GM19467 (cell line): ENCODE measurements around the gene VPS37D.
"Not testable (repeated sequence)": the region's sequence is repeated elsewhere in the genome, so short reads cannot be mapped to it uniquely, and the experiment has no call there.

Source experiments
- ATAC-seq: cut with Tn5 transposase; IDR thresholded peaks from one replicate; pipeline ENCODE4 v1.9.1; 2021; ENCODE audit warnings: mild to moderate bottlenecking, moderate library complexity; ENCODE audit not compliant: unreplicated experiment

VPS37D gene

GRCh38 chr7:73704640-73705550, 37.3 kb downstream of the VPS37D start:
- ATAC-seq = no peak

GRCh38 chr7:73705551-73705920, 37.9 kb downstream of the VPS37D start:
- ATAC-seq = no peak

- ATAC-seq = no peak
Observed at GRCh38 chr7:73706126-73707044, 38.8 kb downstream of the VPS37D start.

- no peak for ATAC-seq
Observed at GRCh38 chr7:73707045-73707631, 39.5 kb downstream of the VPS37D start.

- ATAC-seq = no peak
Observed at GRCh38 chr7:73708961-73709549, 41.4 kb downstream of the VPS37D start.

GRCh38 chr7:73712773-73713172, 45.1 kb downstream of the VPS37D start:
- no peak for ATAC-seq

- not testable (repeated sequence) for ATAC-seq
Observed at GRCh38 chr7:73713319-73713718, 45.7 kb downstream of the VPS37D start.

GRCh38 chr7:73715648-73716317, 48.2 kb downstream of the VPS37D start:
- no peak for ATAC-seq

GRCh38 chr7:73716318-73716890, 48.8 kb downstream of the VPS37D start:
- no peak for ATAC-seq

GRCh38 chr7:73717025-73717807, 49.6 kb downstream of the VPS37D start:
- ATAC-seq = no peak

GRCh38 chr7:73717991-73718405, 50.4 kb downstream of the VPS37D start:
- no peak for ATAC-seq

GRCh38 chr7:73718438-73718881, 50.8 kb downstream of the VPS37D start:
- no peak for ATAC-seq

GRCh38 chr7:73718905-73719805, 51.5 kb downstream of the VPS37D start, which contains the start of gene STX1A:
TSS of gene STX1A (minus strand) at chr7:73719669. CDS start at chr7:73719631, 38 bp downstream.
- ATAC-seq = peak; percentile 49

- ATAC-seq = no peak
Observed at GRCh38 chr7:73719806-73720169, 52.2 kb downstream of the VPS37D start.

GRCh38 chr7:73720443-73720842, 52.8 kb downstream of the VPS37D start:
- not testable (repeated sequence) for ATAC-seq

GRCh38 chr7:73721377-73721817, 53.8 kb downstream of the VPS37D start:
- no peak for ATAC-seq
